HG02642 (cell line): Measurements from ENCODE around the gene PLEKHA8.

Experiments used
- ATAC-seq: cut with Tn5 transposase; IDR thresholded peaks from one replicate; pipeline ENCODE4 v1.9.1; 2021; ENCODE audit warnings: mild to moderate bottlenecking; ENCODE audit not compliant: unreplicated experiment, poor library complexity

PLEKHA8 gene

DNA sequence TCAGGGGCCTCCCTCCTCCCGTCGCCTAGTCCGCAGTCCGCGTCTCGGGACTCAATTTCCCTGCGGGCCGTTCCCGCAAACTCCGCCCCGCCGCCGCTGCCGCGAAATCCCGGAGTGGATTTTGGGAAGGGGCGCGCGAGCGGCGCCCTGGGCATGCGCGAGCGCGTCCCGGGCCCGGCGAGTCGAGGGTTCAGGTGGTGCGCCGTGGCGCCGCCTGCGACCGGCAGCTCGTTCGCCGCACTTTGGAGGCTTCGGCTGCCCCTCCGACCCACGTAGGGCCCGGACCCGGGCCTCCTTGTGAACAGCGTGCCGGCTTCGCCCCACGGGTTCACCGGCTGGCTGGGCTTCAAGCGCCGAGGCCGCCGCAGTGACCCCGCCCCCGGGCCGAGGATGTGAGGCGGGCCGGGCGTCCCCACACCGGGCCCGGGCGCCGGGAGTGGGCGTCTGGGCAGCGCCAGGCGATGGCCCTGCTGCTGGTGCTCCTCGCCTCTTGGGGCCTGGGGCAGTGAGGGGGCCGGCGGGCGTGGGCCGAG, at the start of gene PLEKHA8:
PLEKHA8 (plus strand) TSS at position 197 of the 533 bp plus-strand sequence. CDS start 351 bp downstream, outside the sequence.
- ATAC-seq = peak; percentile 57

DNA sequence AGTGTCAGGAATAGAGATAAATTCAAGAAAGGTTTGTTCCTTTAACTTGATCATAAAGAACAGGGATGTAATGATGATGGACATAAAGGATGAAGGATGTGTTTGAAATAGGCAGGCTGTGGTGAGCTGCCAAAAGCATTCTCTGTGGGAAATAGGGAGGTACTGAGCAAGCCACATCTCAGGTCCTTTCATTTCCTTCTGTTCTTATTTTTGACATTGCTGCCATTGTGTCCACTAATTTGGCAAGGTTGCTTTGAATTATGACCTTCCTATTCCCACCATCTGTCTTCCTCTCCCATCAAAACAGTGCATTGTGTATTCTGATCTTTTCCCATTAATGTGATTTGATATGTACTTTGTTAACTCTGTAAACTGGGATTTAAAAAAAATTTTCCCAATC, 48.1 kb upstream of the PLEKHA8 start:
- ATAC-seq = no peak

DNA sequence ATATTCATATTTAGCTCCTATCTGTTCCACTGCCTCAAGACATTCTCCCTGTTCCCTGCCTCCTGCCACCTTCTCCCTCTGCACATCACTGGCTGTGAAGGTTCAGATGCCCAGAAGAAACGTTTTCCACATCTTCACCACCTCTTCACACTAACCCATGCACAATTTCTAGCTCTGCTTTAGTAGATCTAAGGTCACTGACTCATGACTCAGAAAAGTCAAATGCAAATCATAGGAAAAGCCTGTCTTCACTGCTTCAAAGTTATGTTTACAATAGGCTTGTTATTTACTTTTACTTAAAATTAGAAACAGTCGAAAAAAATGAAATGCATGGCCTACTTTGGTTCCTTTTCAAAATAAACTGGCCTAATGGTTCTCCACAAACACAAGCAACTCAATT, 41.1 kb upstream of the PLEKHA8 start:
- no peak for ATAC-seq

DNA sequence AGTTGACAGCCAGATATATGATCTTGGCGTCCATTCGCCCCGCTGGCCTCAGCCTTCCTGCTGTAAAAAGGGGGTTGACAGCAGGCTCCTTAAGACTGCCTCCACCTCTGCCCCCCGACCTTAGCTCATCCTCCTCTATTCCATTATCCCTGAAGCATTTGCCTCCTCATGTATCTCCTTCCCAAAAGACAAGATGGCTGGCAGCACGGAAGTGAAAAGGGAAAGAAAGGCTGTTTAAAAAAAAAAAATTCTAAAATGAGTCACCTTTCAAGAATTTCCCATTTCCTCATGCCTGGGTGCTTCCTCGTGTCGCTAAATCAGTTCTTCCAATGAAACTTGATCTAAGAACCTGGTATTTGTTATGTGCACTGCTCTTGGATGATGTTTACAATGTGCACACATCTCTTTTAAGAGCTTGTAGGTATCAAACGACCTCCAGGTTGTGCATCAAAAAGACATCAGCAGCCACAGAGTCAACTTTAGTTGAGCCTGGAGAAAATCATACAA, 40.3 kb upstream of the PLEKHA8 start:
- no peak for ATAC-seq

- peak; percentile 35 for ATAC-seq
These were observed 39.6 kb upstream of the PLEKHA8 start for GRCh38 chr7:29988424-29989256.

DNA sequence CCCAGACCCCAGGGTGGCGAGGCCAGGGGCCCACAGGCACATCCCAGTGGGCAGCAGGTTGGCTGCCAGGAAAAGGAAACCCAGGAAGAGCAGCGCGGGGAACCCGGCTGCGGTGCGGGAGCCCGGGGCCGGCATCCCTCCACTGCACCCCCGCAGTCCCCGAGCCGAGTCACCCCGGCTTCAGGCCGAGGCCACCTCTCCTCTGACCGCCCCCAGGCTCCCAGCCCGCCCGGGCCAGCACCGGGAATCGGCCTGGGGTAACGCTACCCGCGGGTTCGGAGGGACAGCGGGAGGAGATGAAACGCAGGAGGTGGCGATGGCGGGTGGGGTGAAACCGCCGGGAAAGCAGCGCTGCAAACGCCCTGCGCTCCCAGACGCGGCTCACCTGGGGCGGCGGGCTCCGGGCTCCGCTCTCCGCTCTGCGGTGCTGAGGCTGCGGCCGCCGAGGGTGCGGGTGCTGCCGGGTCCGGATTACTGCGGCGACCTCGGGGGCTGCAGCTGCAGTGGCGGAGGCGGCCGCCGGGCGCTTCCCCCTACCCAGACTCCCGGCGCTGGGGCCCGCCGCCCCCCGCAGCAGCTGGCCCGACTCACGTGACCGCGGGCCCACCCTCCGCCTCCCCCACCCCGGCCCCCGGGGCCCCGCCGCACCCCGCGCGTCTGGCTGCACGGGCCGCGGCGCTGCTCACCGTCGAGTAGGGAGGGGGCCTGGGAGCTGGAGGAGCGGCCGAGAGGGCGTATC, 38.8 kb upstream of the PLEKHA8 start, which contains the start of gene SCRN1:
SCRN1 (minus strand) TSS at position 545 of the 739 bp plus-strand sequence. CDS start 20,734 bp downstream, outside the sequence.
- peak; percentile 47 for ATAC-seq

- ATAC-seq = no peak
These were observed 37.3 kb upstream of the PLEKHA8 start for GRCh38 chr7:29990931-29991330.

DNA sequence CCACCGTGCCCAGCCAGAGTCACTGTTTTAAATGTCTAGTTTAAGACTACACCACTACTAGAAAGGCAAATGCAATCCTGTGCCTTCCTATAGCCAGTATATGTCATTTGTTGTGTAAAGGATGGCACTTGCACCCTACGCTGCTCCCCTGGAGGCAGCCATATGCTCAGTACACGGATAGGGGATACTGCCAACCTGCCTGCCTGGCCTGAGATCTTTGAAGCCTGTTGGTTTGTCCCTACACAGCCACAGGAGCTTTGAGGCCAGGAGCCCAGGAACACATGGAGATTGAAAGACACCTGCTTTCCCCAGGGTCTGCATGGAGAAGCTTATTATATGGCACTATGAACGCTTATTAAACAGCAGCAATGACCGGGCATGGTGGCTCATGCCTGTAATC, 36.3 kb upstream of the PLEKHA8 start:
- no peak for ATAC-seq

GRCh38 chr7:29993140-29993539, 35.1 kb upstream of the PLEKHA8 start:
- no peak for ATAC-seq

GRCh38 chr7:29995652-29996051, 32.6 kb upstream of the PLEKHA8 start:
- no peak for ATAC-seq

DNA sequence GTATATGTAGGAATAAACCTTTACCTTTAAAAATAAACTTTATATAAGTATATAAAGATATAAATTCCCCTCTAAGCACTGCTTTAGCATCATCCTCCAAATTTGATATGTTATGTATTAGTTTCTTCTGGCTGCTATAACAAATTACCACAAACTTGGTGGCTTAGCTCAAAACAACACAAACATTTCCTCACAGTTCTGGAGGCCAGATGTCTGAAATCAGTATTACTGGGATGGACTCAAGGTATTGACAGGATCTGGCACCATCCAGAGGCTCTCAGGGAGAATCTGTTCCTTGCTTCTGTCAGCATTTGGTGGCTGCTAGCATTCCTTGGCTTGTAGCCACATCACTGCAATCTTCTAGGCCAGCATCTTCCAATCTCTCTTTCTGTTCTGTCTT, 31.9 kb upstream of the PLEKHA8 start:
- no peak for ATAC-seq

DNA sequence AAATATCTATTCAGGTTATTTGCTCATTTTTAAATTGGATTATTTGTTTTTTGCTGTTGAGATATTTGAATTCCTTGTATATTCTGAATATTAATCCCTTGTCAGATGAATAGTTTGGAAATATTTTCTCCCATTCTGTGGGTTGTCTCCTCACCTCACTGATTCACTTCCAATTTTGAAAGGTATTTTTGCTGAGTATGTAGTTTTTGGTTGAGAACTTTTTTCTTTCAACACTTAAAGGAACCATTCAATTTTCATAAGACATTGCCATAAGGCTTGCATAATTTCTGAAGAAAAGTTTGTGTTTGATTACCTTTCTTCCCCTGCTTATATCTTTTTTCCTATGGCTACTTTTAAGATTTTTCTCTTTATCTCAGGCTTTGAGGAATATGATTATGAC, 29.7 kb upstream of the PLEKHA8 start:
- no peak for ATAC-seq

DNA sequence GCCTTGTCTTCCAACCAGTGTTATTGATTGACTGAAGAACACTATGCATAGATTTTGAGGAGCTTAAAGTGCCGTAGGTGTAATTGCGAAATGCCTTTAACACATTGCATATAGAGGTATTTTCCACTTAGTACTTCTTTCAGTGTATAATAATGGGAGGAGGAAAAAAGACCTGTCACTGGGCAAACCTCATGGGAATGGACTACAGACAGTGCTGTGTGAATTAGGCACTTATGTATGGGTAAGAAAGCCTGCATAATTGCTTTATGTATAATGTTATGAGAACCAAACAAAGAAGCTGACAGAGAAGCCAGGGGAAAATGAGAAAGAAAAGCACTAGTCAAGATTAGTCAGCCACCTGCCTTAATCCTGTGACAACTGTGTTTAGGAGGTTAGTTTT, 26.2 kb upstream of the PLEKHA8 start:
- no peak for ATAC-seq

DNA sequence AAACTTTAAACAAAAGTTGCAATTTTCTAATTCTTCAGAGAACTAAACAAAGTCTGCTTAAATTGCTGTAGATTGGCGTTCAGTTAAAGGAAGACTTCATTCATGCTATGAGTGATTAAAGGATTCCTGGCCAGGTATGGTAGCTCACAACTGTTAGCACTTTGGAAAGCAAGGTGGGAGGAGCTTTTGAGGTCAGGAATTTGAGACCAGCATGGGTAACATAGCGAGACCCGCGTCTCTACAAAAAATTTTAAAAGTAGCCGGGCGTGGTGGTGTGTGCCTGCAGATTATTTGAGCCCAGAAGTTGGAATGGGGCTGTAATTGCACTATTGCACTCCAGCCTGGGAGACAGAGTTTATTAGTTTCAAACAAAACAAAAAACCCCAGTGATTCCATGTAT, 25.1 kb upstream of the PLEKHA8 start:
- ATAC-seq = no peak

GRCh38 chr7:30005464-30005863, 22.7 kb upstream of the PLEKHA8 start:
- ATAC-seq = no peak

DNA sequence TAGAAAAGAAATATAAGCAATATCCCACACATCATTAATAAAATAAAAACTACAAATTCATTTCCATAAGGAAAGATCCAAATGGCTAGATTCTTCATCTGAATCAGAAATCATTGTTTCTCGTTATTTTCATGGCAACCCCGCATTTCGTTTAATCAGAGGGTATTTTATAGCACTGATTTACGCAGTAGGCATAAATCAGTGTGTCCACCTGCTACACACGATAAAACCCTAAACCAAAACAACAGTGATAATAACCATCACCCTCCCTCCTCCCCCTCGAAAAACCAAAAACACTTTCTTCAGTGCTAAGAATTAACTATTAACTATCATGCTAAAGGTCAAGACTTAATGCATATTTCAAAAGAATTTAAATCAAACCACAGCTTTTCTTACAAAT, 18.2 kb upstream of the PLEKHA8 start:
- ATAC-seq = no peak

GRCh38 chr7:30012757-30013156, 15.5 kb upstream of the PLEKHA8 start:
- ATAC-seq = no peak

GRCh38 chr7:30018451-30018850, 9.8 kb upstream of the PLEKHA8 start:
- no peak for ATAC-seq

DNA sequence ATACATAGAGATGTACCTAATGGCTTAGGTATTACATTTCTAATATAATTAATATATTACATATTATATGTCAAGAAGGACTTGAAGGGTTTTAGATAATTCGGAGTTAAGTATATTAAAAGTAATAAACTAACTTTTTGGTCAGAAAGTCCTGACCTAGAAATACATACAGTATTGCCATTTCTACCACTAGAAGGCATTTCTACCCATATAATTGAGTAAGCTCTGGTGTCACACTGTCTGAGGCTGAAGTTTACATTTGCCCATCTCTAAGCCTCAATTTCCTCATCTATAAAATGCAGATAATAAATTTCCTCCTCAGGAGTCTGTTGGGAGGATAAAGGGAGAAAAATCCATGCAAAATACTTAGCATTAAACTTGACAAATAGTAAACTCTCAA, 8.8 kb upstream of the PLEKHA8 start:
- no peak for ATAC-seq

- ATAC-seq = no peak
These were observed 8.3 kb upstream of the PLEKHA8 start for GRCh38 chr7:30019960-30020359.

DNA sequence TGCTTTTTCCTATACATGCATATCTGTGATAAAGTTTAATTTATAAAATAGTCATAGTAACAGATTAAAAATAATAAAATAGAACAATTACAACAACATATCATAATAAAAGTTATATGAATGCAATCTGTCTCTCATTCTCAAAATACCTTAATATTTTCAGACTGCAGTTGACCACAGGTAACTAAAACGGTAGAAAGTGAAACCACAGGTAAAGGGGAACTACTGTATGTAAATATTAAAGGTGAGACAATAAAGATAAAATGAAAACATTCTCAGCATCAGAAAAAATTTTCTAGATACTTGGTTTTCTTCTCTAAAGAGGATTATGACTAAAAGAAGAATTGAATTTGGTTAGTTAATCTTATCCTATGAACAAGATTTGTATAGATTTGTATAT, 7.7 kb upstream of the PLEKHA8 start:
- no peak for ATAC-seq
